Measurements from ENCODE around the gene XRCC3. TPM values are rescaled to one million over a fixed set of nuclear protein-coding genes. Genes with fewer than 3 reads are reported as not detected.

The XRCC3 gene
- total RNA-seq, 1 donor from 2014 or later, result 5.6 TPM

DNA sequence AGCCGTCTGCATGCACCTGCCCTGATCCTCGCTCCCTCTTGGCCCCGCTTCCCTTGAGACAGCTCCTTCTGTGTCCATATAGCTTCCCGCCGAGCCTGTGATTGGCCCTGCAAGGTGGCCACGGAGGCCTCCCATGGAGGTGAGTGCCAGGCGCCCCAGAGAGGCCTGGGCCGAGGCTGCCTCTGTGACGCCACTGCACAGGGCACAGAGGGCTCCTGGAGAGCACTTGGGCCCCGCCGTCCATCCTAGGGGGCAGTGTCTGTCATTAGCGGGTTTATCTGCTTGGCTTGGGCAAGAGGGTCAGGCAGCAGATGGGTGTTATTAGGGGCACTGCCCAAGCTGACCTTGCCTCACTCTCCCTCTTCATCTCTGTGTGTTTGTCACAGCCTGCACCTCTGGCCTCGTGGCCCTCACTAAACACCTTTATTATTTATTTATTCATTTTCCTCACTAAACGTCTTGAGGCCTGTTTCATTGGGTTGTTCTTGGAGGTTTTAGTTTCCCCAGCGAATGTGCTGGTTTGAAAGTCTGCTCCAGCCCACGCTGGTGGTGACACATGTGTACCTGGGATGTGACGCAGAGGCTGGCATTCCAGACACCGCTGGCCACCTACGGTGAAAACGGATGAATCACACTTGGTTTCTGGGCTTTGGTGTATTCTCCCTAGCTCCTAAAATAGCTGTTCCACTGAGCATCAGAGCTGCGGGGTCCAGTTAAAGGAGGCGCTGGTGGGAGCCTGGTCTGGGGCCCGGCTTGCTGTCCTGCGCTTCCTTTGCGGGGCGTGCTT is 6.3 kb upstream of the XRCC3 start:
- Histone ChIP-seq H3K27me3 (no peaks in the 10 kb centered on the region), H3K4me1 (peaks cover 36% of the 10 kb centered on the region), H3K27ac (no peak overlapping the region), H3K36me3 (no peaks in the 10 kb centered on the region), H3K9me3 (no peaks in the 10 kb centered on the region), H3K4me3 (no peak overlapping the region)
- ATAC-seq (no peak), DNase-seq (no peak)
- TF ChIP-seq, protein P1, sequence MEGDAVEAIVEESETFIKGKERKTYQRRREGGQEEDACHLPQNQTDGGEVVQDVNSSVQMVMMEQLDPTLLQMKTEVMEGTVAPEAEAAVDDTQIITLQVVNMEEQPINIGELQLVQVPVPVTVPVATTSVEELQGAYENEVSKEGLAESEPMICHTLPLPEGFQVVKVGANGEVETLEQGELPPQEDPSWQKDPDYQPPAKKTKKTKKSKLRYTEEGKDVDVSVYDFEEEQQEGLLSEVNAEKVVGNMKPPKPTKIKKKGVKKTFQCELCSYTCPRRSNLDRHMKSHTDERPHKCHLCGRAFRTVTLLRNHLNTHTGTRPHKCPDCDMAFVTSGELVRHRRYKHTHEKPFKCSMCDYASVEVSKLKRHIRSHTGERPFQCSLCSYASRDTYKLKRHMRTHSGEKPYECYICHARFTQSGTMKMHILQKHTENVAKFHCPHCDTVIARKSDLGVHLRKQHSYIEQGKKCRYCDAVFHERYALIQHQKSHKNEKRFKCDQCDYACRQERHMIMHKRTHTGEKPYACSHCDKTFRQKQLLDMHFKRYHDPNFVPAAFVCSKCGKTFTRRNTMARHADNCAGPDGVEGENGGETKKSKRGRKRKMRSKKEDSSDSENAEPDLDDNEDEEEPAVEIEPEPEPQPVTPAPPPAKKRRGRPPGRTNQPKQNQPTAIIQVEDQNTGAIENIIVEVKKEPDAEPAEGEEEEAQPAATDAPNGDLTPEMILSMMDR (IDR thresholded peaks at IDR 0.05), result no peak
- intact Hi-C loops (cut with DNase I), result no loop called here

GRCh38 chr14:103719751-103720150 is 4.5 kb upstream of the XRCC3 start:
- DNase-seq (no peak), ATAC-seq (no peak)
- no peak overlapping the region for H3K4me3 ChIP-seq
- TF ChIP-seq, protein P1 (IDR thresholded peaks at IDR 0.05), result no peak
- no peaks in the 10 kb centered on the region for H3K36me3 ChIP-seq
- intact Hi-C loops (cut with DNase I), result no loop called here
- no peaks in the 10 kb centered on the region for H3K27me3 ChIP-seq
- peaks cover 38% of the 10 kb centered on the region for H3K4me1 ChIP-seq
- H3K9me3 ChIP-seq, result no peaks in the 10 kb centered on the region
- no peak overlapping the region for H3K27ac ChIP-seq

- intact Hi-C loops (cut with DNase I), result no loop called here
- DNase-seq (no peak), ATAC-seq (no peak)
- H3K36me3 ChIP-seq, result no peaks in the 10 kb centered on the region
- TF ChIP-seq, protein P1 (IDR thresholded peaks at IDR 0.05), result no peak
- no peaks in the 10 kb centered on the region for H3K9me3 ChIP-seq
- H3K27me3 ChIP-seq, result no peaks in the 10 kb centered on the region
- H3K4me1 ChIP-seq, result peaks cover 33% of the 10 kb centered on the region
- no peak overlapping the region for H3K27ac ChIP-seq
- H3K4me3 ChIP-seq, result no peak overlapping the region
Observed at GRCh38 chr14:103718572-103718971, 3.3 kb upstream of the XRCC3 start.

- intact Hi-C loops (cut with DNase I), result no loop called here
- no peak for ATAC-seq
- Histone ChIP-seq H3K27me3 (no peaks in the 10 kb centered on the region), H3K4me1 (peaks cover 33% of the 10 kb centered on the region), H3K27ac (no peak overlapping the region), H3K9me3 (no peaks in the 10 kb centered on the region), H3K36me3 (no peaks in the 10 kb centered on the region), H3K4me3 (peak overlapping the region; percentile 83)
- TF ChIP-seq, protein P1 (IDR thresholded peaks at IDR 0.05), result no peak
- no peak for DNase-seq
Observed at GRCh38 chr14:103716899-103717411, 1.7 kb upstream of the XRCC3 start.

- Histone ChIP-seq H3K4me3 (peak overlapping the region; percentile 83), H3K27me3 (no peaks in the 10 kb centered on the region), H3K4me1 (peaks cover 40% of the 10 kb centered on the region), H3K9me3 (no peaks in the 10 kb centered on the region), H3K27ac (peak overlapping the region; percentile 47), H3K36me3 (no peaks in the 10 kb centered on the region)
- peak; percentile 81 for DNase-seq
- ATAC-seq, result peak; percentile 4
- TF ChIP-seq, protein P1 (IDR thresholded peaks at IDR 0.05), result no peak
- intact Hi-C loops (cut with DNase I), result no loop called here
Observed at GRCh38 chr14:103716091-103716801, 995 bp upstream of the XRCC3 start.
